ENCODE results near the gene NLRP1.

NLRP1 gene

DNA sequence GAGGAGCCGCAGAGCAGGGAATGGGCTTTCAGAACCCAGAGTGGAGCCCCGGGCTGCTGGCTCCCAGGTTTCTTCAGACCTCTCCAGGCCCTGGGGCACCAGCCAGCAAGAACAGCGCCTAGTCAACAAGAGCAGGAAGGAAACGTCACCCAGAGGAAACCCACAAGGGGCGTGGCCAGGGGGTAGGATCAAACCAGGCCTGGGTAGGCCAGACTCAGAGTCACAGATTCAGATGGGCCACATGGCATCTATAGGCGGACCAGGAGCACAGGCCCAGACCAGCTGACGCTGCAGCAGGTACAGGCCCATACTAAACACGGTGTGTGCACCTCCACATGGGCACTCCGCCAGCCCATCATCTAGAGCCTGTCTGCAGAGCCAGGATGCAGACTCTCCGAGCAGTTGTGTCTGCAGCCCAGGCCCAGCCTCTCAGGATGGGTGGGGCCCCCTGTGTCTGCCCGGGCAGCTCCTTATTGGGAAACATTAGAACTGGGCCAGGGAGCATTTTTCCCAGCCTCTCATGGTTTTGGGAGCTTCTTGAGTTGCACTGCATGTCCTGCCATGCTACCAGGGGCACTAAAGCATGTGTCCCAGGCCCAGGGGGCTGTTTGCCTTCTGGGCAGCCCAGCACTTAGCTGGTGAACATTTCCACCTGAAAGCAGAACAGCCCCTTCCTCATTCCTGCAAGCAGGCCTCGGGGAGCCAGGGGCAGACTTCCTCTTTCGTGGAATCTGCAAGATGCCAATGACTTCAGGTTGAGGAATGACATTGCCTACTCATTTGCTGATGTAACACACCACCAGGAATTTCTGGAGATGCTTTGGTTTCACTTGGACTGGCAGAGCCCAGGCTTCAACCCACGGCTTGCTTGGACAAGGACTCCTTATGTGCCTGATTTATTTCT, at the start of gene NLRP1:
NLRP1 (minus strand) TSS at position 127 of the 904 bp plus-strand sequence. CDS start 552 bp downstream, outside the sequence.
- peak; percentile 85 for DNase-seq (ENCODE audit: low read depth)
- peak within 1 kb of the TSS; percentile 16 for H3K4me3 ChIP-seq (ENCODE audit: low read depth, low read length)

DNA sequence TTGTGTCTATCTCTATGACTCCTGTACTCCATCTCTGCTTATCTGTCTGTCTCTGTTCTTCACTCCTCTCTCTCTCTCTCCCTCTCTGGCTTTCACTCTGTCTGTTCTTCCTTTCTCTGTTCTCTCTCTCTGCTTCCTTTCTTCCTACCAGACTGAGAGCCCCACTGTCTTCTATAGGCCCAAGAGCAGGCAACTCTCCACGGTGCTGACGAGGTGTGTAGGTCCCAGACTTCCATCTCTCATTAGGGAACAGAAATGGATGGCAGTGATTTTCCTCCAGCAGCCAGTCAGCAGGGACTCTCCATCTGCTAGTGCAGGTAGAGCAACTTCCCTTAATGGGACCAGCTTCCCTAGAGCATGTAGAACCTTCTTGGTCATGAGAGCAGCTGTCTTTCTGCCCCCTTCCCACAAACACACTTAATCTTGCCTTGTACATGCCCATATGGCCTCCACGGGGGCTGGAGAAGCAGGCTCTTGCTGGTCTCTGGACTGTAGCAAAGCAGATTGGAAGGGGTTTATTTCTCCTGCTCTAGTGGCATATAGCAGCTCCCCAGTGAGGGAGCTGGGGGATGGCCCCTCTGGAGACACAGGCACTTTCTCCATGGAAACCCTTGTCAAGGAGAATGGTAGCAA, 47.8 kb upstream of the NLRP1 start:
- DNase-seq (ENCODE audit: low read depth): no peak
- no peak overlapping the region for H3K4me3 ChIP-seq (ENCODE audit: low read depth, low read length)
- TF ChIP-seq POLR2A (IDR thresholded peaks at IDR 0.05; ENCODE audit: extremely low read depth, insufficient read length) (no peak), MYC (IDR thresholded peaks at IDR 0.05; ENCODE audit: low read depth, low read length) (no peak)
- TF ChIP-seq, protein P1, sequence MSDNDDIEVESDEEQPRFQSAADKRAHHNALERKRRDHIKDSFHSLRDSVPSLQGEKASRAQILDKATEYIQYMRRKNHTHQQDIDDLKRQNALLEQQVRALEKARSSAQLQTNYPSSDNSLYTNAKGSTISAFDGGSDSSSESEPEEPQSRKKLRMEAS (IDR thresholded peaks at IDR 0.05; ENCODE audit: low read depth, low read length): no peak
- TF ChIP-seq, protein P2, sequence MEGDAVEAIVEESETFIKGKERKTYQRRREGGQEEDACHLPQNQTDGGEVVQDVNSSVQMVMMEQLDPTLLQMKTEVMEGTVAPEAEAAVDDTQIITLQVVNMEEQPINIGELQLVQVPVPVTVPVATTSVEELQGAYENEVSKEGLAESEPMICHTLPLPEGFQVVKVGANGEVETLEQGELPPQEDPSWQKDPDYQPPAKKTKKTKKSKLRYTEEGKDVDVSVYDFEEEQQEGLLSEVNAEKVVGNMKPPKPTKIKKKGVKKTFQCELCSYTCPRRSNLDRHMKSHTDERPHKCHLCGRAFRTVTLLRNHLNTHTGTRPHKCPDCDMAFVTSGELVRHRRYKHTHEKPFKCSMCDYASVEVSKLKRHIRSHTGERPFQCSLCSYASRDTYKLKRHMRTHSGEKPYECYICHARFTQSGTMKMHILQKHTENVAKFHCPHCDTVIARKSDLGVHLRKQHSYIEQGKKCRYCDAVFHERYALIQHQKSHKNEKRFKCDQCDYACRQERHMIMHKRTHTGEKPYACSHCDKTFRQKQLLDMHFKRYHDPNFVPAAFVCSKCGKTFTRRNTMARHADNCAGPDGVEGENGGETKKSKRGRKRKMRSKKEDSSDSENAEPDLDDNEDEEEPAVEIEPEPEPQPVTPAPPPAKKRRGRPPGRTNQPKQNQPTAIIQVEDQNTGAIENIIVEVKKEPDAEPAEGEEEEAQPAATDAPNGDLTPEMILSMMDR (IDR thresholded peaks at IDR 0.05; ENCODE audit: low read depth, low read length): no peak

More for the DNA sequence above, at the start of gene NLRP1:
- TF ChIP-seq, protein P2 (IDR thresholded peaks at IDR 0.05; ENCODE audit: low read depth, low read length): no peak
- TF ChIP-seq POLR2A (IDR thresholded peaks at IDR 0.05; ENCODE audit: extremely low read depth, insufficient read length) (no peak), MYC (IDR thresholded peaks at IDR 0.05; ENCODE audit: low read depth, low read length) (peak; percentile 59; the same call in 1 of the 2 replicates)
- TF ChIP-seq, protein P1 (IDR thresholded peaks at IDR 0.05; ENCODE audit: low read depth, low read length): peak; percentile 75

DNA sequence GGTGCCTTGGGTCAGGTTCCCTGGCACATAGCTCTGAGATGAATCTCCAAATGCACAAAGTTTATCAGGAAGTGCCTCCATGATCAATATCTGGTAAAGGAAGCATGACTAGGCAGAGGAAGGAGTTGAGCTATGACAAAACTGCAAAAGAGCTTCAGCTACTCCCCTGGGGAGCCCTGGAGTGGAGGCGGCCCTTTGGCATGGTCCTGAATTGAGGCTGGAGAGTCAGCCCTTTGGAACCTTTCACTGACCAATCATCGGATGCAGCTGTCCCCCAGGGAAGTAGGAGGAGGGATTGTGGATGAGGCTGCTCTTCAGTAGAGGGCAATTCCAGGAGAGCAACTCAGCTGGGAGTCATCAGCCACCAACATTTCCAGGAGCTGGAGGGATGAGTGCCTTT, 46.1 kb upstream of the NLRP1 start:
- no peak for DNase-seq (ENCODE audit: low read depth)
- TF ChIP-seq POLR2A (IDR thresholded peaks at IDR 0.05; ENCODE audit: extremely low read depth, insufficient read length): no peak
- TF ChIP-seq, protein P2 (IDR thresholded peaks at IDR 0.05; ENCODE audit: low read depth, low read length): no peak
- TF ChIP-seq MYC (IDR thresholded peaks at IDR 0.05; ENCODE audit: low read depth, low read length): no peak
- TF ChIP-seq, protein P1 (IDR thresholded peaks at IDR 0.05; ENCODE audit: low read depth, low read length): no peak
- H3K4me3 ChIP-seq (ENCODE audit: low read depth, low read length): no peak overlapping the region

DNA sequence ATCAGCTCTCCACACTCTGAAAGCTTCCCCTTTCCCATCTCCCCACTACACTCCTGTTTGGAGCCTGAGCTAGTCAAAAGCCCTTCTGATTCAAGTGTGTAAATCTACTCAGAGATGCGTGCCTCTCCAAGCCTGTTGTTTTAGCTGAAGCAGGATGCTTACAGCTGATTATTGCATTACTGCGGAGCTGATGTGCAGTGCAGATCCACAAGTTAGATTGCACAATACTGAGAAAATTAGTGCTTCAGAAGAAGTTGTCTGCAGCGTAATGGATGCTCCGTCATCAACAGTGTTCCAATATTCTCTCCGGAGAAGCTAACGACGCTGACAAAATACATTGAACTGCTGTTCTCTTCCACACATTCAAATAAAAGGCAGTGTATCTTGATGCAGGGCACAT, 44.8 kb upstream of the NLRP1 start:
- DNase-seq (ENCODE audit: low read depth): no peak
- no peak overlapping the region for H3K4me3 ChIP-seq (ENCODE audit: low read depth, low read length)
- TF ChIP-seq POLR2A (IDR thresholded peaks at IDR 0.05; ENCODE audit: extremely low read depth, insufficient read length): no peak
- TF ChIP-seq, protein P2 (IDR thresholded peaks at IDR 0.05; ENCODE audit: low read depth, low read length): no peak
- no peak for TF ChIP-seq MYC (IDR thresholded peaks at IDR 0.05; ENCODE audit: low read depth, low read length)

DNA sequence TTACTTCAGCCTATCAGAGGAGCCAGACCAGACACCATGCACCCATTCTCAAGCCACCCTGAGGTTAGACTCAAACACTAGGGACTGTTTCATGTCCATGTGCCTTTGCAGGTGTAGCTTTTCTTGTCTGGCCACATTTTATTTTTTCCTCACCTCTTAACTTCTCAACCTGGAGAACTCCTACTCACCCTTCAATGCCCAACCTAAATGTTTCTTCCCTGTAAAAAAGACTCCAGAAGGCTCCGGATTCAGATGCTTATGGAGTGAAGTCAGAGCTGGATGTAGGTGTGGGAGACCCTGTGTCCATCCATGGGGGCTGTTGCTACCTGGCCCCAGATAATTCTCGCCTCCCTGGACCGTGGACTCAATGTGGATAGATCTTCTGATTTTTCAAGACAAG, 44.0 kb upstream of the NLRP1 start:
- DNase-seq (ENCODE audit: low read depth): no peak
- no peak overlapping the region for H3K4me3 ChIP-seq (ENCODE audit: low read depth, low read length)
- TF ChIP-seq MYC (IDR thresholded peaks at IDR 0.05; ENCODE audit: low read depth, low read length): no peak
- TF ChIP-seq, protein P2 (IDR thresholded peaks at IDR 0.05; ENCODE audit: low read depth, low read length): no peak
- TF ChIP-seq, protein P1 (IDR thresholded peaks at IDR 0.05; ENCODE audit: low read depth, low read length): no peak
- TF ChIP-seq POLR2A (IDR thresholded peaks at IDR 0.05; ENCODE audit: extremely low read depth, insufficient read length): no peak

Measured in NB4 (cell line).